Measurements from ENCODE around the gene COL18A1.

Gene COL18A1

GRCh38 chr21:45415188-45415942 is 10.4 kb downstream of the COL18A1 start:
- no peak for DNase-seq

- no peak for DNase-seq
Observed at GRCh38 chr21:45415943-45416611, 11.1 kb downstream of the COL18A1 start.

- no peak for DNase-seq
Observed at GRCh38 chr21:45416620-45417019, 11.7 kb downstream of the COL18A1 start.

DNA sequence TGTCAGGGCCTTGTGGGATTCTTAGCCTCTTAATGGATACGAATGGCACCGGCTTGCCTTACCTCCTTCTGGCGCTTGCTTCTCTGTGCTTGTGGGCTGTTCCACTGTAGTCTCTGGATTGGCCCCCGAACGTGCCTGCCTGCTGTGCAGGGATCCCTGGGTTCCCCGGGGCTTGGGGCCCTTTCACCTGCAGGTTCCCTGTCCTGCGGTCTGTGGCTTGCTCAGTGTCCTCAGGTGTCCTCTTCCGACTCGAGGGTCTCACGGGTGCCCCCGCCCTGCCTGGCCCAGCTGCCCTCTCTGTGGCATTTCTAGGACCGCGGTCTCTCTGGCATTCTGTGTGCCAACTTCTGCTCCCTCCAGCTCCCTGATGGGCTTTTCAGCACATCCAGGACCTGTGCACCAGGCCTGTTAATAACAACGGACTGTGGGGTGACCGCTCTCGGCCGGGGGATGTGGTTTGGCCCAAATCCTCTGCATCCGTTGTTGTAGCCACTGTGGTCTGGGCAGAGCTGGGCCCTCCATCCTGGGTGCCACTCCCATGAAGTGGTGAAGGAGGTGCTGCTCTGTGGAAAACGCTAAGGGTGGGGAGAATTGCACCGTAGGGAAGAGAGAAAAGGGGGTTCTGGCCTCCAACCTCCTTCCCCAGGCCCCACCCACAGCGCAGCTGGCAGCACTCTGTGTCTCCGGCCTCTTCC is 12.4 kb downstream of the COL18A1 start:
- DNase-seq, result no peak

DNA sequence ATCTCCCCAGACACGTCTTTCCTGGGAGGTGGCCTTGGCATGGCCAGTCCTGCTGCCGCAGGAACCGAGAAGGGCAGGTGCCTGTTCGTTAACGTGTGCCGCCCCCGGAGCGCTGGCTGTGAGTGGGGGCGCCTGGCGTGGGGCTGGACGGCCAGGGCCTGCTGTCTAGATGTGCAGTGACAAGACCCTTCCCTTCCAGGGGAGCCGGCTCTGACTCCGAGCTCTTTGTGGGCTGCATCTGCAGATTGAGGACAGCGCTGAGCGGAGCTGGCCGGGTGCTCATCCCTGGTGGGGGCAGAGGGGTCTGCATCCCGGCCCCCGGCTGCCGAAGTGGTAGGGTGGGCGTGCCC is 13.0 kb downstream of the COL18A1 start:
- no peak for DNase-seq

DNA sequence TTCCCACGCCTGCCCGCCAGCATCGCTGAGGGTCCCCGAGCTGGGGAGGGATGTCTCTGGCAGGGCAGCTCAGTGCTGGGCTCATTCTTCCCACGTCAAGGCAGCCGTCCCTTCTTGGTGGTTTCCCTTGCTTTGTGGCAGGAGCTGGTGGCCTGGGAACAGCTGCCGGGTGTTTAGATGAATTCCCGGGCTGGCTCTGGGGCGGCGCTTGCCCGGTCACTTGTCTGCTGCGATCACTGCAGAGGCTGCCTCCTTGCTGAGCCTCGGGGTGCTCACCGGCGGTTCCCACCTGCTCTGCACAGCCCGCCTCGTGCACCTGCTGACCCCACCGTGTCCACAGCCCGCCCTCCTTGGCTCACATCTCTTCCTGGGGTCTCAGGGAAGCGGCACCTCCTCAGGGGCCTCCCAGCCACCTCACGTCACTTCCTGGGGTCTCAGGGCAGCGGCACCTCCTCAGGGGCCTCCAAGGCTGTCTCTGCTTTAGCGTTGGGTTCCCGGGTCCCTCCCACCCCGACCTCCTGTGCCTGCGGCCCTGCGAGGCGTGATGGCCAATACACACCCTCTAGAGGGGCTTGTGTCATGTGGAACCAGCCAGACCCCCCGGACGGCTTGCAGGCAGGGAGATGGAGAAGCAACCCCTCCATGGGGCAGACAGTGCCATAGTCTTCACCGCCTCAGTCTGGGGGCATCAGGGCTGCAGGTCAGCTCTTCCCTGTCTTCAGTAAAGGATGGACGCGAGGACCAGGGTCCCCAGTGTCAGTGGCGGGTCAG is 13.5 kb downstream of the COL18A1 start:
- no peak for DNase-seq

GRCh38 chr21:45419162-45419561 is 14.2 kb downstream of the COL18A1 start:
- no peak for DNase-seq

DNA sequence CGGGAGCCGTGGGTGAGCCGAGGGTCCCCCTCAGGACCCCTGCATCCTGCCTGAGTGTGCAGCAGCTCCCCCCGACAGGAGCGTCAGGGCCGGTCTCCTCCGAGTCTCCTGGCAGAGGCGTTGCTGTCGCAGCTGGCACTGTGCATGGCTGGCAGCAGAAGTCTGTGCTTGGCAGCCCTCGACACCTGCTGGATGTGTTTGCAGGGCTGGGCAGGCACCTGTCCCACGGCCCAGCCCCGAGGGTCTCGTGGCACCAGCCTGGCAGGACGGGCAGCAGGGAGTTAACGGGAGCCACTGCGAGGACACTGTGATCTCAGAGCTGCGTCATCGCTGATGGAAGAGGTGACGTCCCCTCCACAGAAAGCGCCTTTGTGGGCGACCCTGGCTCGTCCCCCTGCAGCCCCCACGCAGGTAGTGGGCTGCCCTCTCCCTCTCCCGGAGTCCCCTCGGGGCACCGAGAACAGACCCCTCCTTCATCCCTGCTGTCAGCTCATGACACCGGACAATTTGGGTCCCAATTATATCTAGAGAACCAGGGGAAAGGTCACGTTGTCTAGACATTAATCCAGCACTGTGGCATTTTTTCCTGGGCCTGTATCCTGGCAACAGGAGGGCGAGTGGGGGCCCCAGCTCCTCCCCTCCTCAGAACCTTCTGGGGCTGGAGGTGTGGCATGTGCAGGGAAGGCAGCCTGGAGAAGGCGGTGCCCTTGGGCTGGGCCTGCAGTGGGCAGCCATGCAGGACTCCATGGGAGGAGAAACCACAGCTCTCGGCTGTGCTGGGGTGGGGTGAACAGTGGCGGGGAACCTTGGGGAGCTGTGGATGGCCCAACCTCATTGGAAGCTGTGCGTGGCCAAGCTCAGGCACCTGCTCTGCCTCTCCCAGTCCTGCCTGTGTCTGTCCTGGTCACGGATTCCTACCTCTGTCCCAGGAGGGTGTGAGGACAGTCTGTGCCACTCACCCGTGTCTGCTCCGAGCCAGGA is 15.4 kb downstream of the COL18A1 start:
- no peak for DNase-seq

GRCh38 chr21:45421071-45421845 is 16.3 kb downstream of the COL18A1 start:
- no peak for DNase-seq

- no peak for DNase-seq
Observed at GRCh38 chr21:45421846-45422775, 17.1 kb downstream of the COL18A1 start.

DNA sequence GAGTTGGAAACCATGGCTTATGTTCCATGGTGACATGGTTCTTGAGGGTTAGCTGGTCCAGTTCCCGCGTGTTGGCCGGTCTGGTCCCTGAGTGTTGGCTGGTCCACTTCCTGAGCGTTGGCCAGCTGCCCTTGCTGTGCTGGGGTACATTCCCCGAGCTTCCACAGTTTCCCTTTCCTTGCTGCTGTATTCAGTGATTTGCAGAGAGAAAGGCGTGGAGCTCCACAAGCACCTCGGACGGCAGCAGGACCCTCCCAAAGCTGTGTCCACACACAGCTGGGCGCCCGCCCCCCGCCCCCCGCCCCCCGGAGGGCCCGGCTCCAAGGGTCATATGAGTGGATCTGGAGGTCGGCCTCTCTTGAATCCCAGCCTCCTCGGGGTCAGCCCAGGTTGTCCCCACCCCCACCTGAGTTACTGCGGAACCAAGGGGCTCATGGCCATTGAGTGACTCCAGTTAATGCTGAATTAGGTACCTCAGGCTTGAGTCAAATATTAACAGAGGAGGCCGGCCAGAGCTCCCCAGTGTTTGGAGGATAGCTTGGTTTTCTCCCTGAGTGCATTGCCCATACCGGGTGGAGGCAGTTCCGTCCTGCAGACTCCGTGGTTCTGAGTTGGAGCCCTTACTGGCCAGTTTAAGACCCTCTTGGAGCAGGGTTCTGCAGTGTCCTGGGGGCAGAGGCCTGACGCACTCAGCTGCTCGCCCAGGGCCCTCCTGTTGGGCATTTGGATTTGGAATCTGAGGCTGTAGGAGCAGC is 18.4 kb downstream of the COL18A1 start:
- DNase-seq, result no peak

- DNase-seq, result no peak
Observed at GRCh38 chr21:45423968-45424853, 19.2 kb downstream of the COL18A1 start.

- DNase-seq, result no peak
Observed at GRCh38 chr21:45424854-45425795, 20.2 kb downstream of the COL18A1 start.

- DNase-seq, result no peak
Observed at GRCh38 chr21:45427331-45428271, 22.6 kb downstream of the COL18A1 start.

DNA sequence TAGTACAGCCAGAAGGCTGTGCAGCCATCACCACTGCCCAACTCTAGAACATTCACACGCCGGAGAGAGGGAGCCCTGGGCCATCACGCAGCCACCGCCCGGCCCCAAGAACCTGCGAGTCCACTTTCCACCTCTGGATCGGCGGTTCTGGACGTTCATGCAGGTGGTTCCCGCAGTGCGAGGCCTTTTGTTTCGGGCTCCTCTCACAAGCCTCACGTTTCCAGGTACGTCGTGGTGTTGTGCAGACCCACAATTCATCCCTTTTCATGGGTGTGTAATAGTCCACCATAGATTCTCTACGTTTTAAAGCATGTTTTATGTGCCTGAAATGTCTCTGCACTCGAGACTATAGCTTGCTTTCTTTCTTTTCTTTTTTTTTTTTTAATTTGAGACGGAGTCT is 23.6 kb downstream of the COL18A1 start:
- DNase-seq, result no peak

Measured in activated CD4-positive, alpha-beta T cell treated with anti-CD3 and anti-CD28 coated beads, Interleukin-10, Interleukin-2, amounts not matched to agents 100 ng/mL and 50 ng/mL, durations not matched to agents 16 hours and 8 hours (primary cell).